ENCODE results near the gene EFCAB9.

GRCh38 chr5:172167895-172168294, 26.1 kb upstream of the EFCAB9 start:
- TF ChIP-seq POLR2AphosphoS5 (IDR thresholded peaks at IDR 0.05; ENCODE audit: low read depth, low read length) (no peak), POLR2A (IDR thresholded peaks at IDR 0.05; ENCODE audit: low read depth, low read length) (no peak), TAF1 (IDR thresholded peaks at IDR 0.05; ENCODE audit: borderline replicate concordance, low read depth, low read length) (no peak)
